ENCODE results near the gene TROAP.

- TF ChIP-seq, protein P1, sequence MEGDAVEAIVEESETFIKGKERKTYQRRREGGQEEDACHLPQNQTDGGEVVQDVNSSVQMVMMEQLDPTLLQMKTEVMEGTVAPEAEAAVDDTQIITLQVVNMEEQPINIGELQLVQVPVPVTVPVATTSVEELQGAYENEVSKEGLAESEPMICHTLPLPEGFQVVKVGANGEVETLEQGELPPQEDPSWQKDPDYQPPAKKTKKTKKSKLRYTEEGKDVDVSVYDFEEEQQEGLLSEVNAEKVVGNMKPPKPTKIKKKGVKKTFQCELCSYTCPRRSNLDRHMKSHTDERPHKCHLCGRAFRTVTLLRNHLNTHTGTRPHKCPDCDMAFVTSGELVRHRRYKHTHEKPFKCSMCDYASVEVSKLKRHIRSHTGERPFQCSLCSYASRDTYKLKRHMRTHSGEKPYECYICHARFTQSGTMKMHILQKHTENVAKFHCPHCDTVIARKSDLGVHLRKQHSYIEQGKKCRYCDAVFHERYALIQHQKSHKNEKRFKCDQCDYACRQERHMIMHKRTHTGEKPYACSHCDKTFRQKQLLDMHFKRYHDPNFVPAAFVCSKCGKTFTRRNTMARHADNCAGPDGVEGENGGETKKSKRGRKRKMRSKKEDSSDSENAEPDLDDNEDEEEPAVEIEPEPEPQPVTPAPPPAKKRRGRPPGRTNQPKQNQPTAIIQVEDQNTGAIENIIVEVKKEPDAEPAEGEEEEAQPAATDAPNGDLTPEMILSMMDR (IDR thresholded peaks at IDR 0.05): peak; percentile 85
- TF ChIP-seq EZH2 (IDR thresholded peaks at IDR 0.05; ENCODE audit: borderline replicate concordance, insufficient read depth, low read depth, low read length, poor library complexity, severe bottlenecking): no peak
These were observed 35.6 kb downstream of the TROAP start for GRCh38 chr12:49358483-49359141.
